ENCODE results near the gene PIK3R1.

PIK3R1 gene

DNA sequence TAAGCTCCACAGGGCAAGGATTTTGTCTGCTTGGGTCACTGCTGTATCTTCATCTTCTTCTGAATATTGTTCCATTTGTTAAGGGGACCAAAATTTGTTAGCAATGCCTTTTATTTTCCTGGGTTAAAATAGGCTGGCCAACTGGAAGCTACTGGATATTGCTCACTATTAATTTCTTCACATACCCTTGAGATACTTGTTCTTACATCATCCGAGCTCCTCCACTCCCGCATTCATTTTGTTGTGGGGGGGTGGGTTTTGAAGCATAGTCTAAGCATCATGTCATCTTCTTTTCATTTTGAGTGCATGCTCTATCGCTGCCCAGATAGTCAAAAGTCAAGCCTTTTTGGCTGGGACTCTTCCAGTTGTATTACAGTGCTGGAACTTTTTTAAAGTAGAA, 42.5 kb upstream of the PIK3R1 start:
- Histone ChIP-seq H3K4me1 (ENCODE audit: control insufficient read depth in 1 of 2, insufficient read depth in 1 of 2, low read depth in 1 of 2, low read length in 1 of 2) (no peaks in the 10 kb centered on the region), H3K27ac (no peak overlapping the region), H3K4me3 (ENCODE audit: low read depth in 1 of 2, low read length in 1 of 2) (no peak overlapping the region), H3K36me3 (no peaks in the 10 kb centered on the region), H3K9me3 (no peaks in the 10 kb centered on the region), H3K27me3 (no peaks in the 10 kb centered on the region)
- TF ChIP-seq, protein P1, sequence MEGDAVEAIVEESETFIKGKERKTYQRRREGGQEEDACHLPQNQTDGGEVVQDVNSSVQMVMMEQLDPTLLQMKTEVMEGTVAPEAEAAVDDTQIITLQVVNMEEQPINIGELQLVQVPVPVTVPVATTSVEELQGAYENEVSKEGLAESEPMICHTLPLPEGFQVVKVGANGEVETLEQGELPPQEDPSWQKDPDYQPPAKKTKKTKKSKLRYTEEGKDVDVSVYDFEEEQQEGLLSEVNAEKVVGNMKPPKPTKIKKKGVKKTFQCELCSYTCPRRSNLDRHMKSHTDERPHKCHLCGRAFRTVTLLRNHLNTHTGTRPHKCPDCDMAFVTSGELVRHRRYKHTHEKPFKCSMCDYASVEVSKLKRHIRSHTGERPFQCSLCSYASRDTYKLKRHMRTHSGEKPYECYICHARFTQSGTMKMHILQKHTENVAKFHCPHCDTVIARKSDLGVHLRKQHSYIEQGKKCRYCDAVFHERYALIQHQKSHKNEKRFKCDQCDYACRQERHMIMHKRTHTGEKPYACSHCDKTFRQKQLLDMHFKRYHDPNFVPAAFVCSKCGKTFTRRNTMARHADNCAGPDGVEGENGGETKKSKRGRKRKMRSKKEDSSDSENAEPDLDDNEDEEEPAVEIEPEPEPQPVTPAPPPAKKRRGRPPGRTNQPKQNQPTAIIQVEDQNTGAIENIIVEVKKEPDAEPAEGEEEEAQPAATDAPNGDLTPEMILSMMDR (IDR thresholded peaks at IDR 0.05): no peak

DNA sequence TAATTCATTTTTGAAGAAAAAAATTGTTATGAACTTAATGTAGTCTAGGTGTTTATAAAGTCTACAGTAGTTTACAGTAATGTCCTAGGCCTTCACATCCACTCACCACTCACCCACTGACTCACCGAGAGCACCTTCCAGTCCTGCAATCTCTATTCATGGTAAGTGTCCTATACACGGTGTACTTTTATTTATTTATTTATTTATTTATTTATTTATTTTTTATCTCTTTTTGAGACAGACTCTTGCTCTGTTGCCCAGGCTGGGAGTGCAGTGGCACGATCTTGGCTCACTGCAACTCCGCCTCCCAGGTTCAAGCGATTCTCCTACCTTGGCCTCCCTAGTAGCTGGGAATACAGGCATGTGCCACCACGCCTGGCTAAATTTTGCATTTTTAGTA, 39.3 kb upstream of the PIK3R1 start:
- Histone ChIP-seq H3K27me3 (no peaks in the 10 kb centered on the region), H3K9me3 (no peaks in the 10 kb centered on the region), H3K4me3 (ENCODE audit: low read depth in 1 of 2, low read length in 1 of 2) (no peak overlapping the region), H3K36me3 (no peaks in the 10 kb centered on the region), H3K4me1 (ENCODE audit: control insufficient read depth in 1 of 2, insufficient read depth in 1 of 2, low read depth in 1 of 2, low read length in 1 of 2) (no peaks in the 10 kb centered on the region), H3K27ac (no peak overlapping the region)
- TF ChIP-seq, protein P1 (IDR thresholded peaks at IDR 0.05): no peak

DNA sequence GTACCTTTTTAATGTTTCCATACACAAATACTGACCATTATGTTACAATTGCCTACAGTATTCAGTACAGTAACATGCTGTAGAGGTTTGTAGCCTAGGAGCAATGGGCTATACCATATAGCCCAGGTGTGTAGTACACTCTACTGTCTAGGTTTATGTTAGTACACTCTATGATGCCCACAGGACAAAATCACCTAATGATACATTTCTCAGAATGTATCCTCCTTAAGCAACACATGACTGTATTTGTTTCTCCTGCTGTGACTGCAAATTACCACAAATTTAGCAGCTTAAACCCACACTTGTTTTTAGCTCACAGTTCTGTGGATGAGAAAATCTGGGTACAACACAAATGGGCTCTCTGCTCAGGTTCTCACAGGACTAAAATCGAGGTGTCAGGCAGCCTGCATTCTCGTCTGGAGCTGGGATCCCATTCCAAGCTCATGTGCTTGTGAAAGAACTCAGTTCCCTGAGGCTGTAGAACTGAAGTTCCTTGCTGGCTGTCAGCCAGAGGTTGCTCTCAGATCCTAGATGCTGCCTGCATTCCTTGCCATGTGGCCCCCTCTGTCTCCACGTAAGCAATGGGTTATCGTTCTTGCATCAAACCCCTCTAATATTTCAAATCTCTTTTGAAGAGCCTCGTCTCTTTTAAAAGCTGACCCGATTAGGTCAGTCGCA, 38.6 kb upstream of the PIK3R1 start:
- no peak overlapping the region for H3K27ac ChIP-seq
- no peaks in the 10 kb centered on the region for H3K9me3 ChIP-seq
- H3K36me3 ChIP-seq: no peaks in the 10 kb centered on the region
- no peak overlapping the region for H3K4me3 ChIP-seq (ENCODE audit: low read depth in 1 of 2, low read length in 1 of 2)
- H3K27me3 ChIP-seq: no peaks in the 10 kb centered on the region
- H3K4me1 ChIP-seq (ENCODE audit: control insufficient read depth in 1 of 2, insufficient read depth in 1 of 2, low read depth in 1 of 2, low read length in 1 of 2): no peaks in the 10 kb centered on the region
- TF ChIP-seq, protein P1 (IDR thresholded peaks at IDR 0.05): no peak

DNA sequence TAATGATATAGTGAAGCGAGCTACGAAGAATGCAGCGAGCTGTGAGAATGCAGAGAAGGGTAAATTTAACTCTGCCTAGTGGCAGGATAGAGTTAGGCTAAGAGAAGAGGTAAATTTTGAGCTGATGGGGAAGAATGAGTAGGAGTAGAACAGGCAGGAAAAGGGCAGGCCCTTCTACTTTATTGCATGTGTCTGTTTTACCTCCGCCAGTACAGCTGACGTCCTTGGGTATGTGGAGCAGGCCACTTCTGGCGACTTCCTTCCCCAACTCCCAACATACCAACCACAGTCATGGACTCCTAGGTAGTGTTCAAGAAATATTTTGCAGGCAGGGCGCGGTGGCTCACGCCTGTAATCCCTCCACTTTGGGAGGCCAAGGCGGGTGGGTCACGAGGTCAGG, 37.9 kb upstream of the PIK3R1 start:
- Histone ChIP-seq H3K27ac (no peak overlapping the region), H3K9me3 (no peaks in the 10 kb centered on the region), H3K4me1 (ENCODE audit: control insufficient read depth in 1 of 2, insufficient read depth in 1 of 2, low read depth in 1 of 2, low read length in 1 of 2) (no peaks in the 10 kb centered on the region), H3K4me3 (ENCODE audit: low read depth in 1 of 2, low read length in 1 of 2) (no peak overlapping the region), H3K27me3 (no peaks in the 10 kb centered on the region), H3K36me3 (no peaks in the 10 kb centered on the region)
- TF ChIP-seq, protein P1 (IDR thresholded peaks at IDR 0.05): no peak

DNA sequence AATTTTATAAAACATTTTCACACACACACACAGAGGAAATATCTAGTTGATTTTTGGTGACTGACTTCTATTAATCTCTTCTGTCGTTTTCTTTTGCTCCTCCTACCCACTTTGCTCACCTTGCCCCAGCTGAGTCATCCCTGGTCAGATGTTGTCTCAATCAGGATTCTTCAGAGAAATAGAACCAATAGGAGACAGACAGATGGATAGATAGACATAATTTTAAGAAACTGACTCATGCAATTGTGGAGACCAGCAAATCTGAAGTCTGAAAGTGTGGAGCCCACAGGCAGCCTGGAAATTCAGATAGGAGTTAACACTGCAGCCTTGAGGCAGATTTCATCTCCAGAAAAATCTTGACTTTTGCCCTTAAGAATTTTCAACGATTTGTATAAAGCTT, 37.0 kb upstream of the PIK3R1 start:
- Histone ChIP-seq H3K9me3 (no peaks in the 10 kb centered on the region), H3K27ac (no peak overlapping the region), H3K36me3 (no peaks in the 10 kb centered on the region), H3K27me3 (no peaks in the 10 kb centered on the region), H3K4me3 (ENCODE audit: low read depth in 1 of 2, low read length in 1 of 2) (no peak overlapping the region), H3K4me1 (ENCODE audit: control insufficient read depth in 1 of 2, insufficient read depth in 1 of 2, low read depth in 1 of 2, low read length in 1 of 2) (no peaks in the 10 kb centered on the region)
- TF ChIP-seq, protein P1 (IDR thresholded peaks at IDR 0.05): no peak

All from neutrophil (primary cell).